Placental pericyte (primary cell): ENCODE data around the gene CDO1. TPM values are rescaled to one million over a fixed set of nuclear protein-coding genes. Genes with fewer than 3 reads are reported as not detected.

Experiments used
- small RNA-seq: library from RNA; depleted of rRNA; stranded (forward); fragments of <200 nt; gene quantifications from one replicate; pipeline ENCODE3, GENCODE V24; 2012; ENCODE audit warnings: low replicate concordance
- total RNA-seq: library from RNA; depleted of rRNA; stranded (reverse); fragments of >200 nt; gene quantifications from 2 replicates; pipeline ENCODE4 v1.2.3, GENCODE V29; 2012

The CDO1 gene
- total RNA-seq, result 1.3 and 6.0 TPM in 2 replicates

DNA sequence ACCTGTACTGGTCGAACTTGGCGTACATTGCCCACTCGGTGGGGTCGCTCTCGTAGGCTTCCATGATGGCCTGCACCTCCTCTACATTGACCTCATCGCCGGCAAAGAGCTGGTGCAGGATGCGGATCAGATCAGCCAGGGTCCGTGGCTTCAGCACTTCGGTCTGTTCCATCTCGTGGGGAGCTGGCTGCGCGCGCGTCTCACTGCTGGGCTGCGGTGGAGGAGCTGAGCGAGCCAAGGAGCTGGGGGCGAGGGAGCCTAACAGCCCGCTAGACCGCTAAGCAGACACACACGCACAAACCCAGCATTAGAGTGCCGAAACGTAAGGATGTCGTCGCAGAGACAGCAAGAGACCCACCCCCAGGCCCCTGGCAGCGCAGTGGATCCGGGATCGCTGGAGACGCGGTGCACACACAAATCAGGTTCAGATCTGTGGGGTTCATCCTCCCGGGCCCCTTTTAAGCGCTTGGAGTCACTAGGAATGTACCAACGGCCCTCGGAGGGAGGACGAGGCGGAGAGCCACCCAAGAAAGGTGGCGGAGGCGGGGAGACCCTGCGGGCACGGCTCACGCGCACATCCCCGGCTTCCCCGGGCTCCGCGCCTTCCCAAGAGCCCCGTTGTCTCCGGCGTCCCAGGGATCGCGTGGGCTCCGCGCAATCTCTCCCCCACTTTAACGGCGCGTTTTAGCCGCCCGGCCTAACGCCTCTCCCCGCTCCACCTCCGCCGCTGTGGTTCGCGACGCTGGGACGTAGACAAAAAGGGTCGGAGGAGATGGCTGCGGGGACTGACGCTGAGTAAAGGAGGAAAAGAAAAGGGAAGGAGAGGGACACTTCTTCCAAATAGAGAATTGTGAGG is at the start of gene CDO1:
Gene CDO1 (minus strand): TSS at position 434 of the 856 bp plus-strand sequence. CDS start 262 bp downstream, at position 172.

DNA sequence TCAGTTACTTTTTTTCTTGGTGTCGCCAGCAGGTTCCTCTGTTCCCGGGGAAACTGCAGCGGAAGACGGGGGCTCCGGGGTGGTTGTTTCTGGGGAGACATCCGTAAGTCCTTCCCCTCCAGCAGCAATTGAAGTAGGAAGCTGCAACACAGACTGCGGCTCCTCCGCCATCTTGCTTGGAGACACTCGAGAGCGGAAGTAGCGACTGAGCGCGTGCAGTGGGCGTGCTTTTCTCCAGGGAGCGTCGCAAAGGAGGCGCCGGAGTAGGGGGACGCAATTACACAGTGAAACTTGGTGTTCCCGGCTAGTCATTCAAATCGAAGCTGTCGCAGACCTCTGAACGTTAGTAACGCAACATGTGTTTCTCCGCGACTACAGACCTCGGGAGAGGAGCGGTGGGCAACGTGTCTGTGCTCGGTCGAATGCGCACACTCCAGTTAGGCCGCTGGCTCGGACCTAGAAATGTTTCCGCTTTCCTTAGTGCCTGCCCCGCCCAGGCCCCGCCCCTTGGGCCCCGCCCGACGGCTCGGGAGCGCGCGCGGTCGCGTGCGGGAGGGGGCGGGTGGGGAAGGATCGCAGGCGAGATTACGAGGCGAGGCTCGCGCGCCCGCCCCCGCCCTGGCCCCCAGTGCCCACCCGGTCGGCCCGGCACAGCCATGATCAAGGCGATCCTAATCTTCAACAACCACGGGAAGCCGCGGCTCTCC is 25.1 kb upstream of the CDO1 start, which contains the start of the genes AP3S1 and ATG12:
Gene AP3S1 (plus strand): TSS at position 554 of the 707 bp plus-strand sequence. CDS start 103 bp downstream, at position 657.
Gene ATG12 (minus strand): TSS at position 184 of the 707 bp plus-strand sequence. CDS start 13 bp downstream, at position 171.

Small RNA genes within 50 kb of the gene (small RNA-seq; reads per million reads assigned to genes)
- gene RNU2-49P, result 3.3 reads per million, percentile 81 among the genes with 10 or more reads in this experiment

Other genes with a start within 250 kb of the CDO1 start
- gene TICAM2, start 214.2 kb downstream of the CDO1 start, total RNA-seq, result 1.1 and 9.7 TPM in 2 replicates
- 250 and 283 TPM in 2 replicates for gene TMED7, start 190.6 kb downstream of the CDO1 start, total RNA-seq
- gene ATG12, start 24.9 kb upstream of the CDO1 start, total RNA-seq, result 67.3 and 86.9 TPM in 2 replicates
- 84.7 and 96.2 TPM in 2 replicates for gene AP3S1, start 25.3 kb upstream of the CDO1 start, total RNA-seq
- gene LVRN, start 145.8 kb upstream of the CDO1 start, total RNA-seq, result 0.66 and 1.4 TPM in 2 replicates
- not detected in 2 replicates for gene ARL14EPL, start 215.8 kb upstream of the CDO1 start, total RNA-seq